ENCODE results near the gene GPRC5C.
"Not testable (repeated sequence)": the region's sequence is repeated elsewhere in the genome, so short reads cannot be mapped to it uniquely, and the experiment has no call there.

The GPRC5C gene

GRCh38 chr17:74405311-74405710, 26.6 kb upstream of the GPRC5C start:
- DNase-seq (ENCODE audit: low read depth) = not testable (repeated sequence)

GRCh38 chr17:74407384-74407783, 24.5 kb upstream of the GPRC5C start:
- DNase-seq (ENCODE audit: low read depth) = no peak

- DNase-seq (ENCODE audit: low read depth) = no peak
These were observed 23.6 kb upstream of the GPRC5C start for GRCh38 chr17:74408262-74408661.

- no peak for DNase-seq (ENCODE audit: low read depth)
These were observed 23.1 kb upstream of the GPRC5C start for GRCh38 chr17:74408815-74409214.

GRCh38 chr17:74410001-74410443, 21.9 kb upstream of the GPRC5C start:
- no peak for DNase-seq (ENCODE audit: low read depth)

- no peak for DNase-seq (ENCODE audit: low read depth)
These were observed 19.3 kb upstream of the GPRC5C start for GRCh38 chr17:74412581-74412980.

- DNase-seq (ENCODE audit: low read depth) = no peak
These were observed 18.4 kb upstream of the GPRC5C start for GRCh38 chr17:74413491-74413890.

GRCh38 chr17:74414510-74414909, 17.4 kb upstream of the GPRC5C start:
- no peak for DNase-seq (ENCODE audit: low read depth)

GRCh38 chr17:74415608-74416396, 16.1 kb upstream of the GPRC5C start:
- no peak for DNase-seq (ENCODE audit: low read depth)

GRCh38 chr17:74417178-74418045, 14.5 kb upstream of the GPRC5C start:
- no peak for DNase-seq (ENCODE audit: low read depth)

GRCh38 chr17:74419928-74420411, 11.9 kb upstream of the GPRC5C start:
- DNase-seq (ENCODE audit: low read depth) = no peak

GRCh38 chr17:74424117-74424516, 7.8 kb upstream of the GPRC5C start:
- no peak for DNase-seq (ENCODE audit: low read depth)

- DNase-seq (ENCODE audit: low read depth) = no peak
These were observed 7.2 kb upstream of the GPRC5C start for GRCh38 chr17:74424657-74425056.

GRCh38 chr17:74426551-74427047, 5.3 kb upstream of the GPRC5C start:
- no peak for DNase-seq (ENCODE audit: low read depth)

- DNase-seq (ENCODE audit: low read depth) = no peak
These were observed 4.7 kb upstream of the GPRC5C start for GRCh38 chr17:74427048-74427762.

- no peak for DNase-seq (ENCODE audit: low read depth)
These were observed 4.1 kb upstream of the GPRC5C start for GRCh38 chr17:74427763-74428153.

- no peak for DNase-seq (ENCODE audit: low read depth)
These were observed 2.1 kb upstream of the GPRC5C start for GRCh38 chr17:74429604-74430384.

GRCh38 chr17:74430385-74430705, 1.5 kb upstream of the GPRC5C start:
- DNase-seq (ENCODE audit: low read depth) = no peak

- no peak for DNase-seq (ENCODE audit: low read depth)
These were observed 951 bp upstream of the GPRC5C start for GRCh38 chr17:74430706-74431567.

GRCh38 chr17:74432424-74432690, 469 bp downstream of the GPRC5C start:
- no peak for DNase-seq (ENCODE audit: low read depth)
